SU-DHL-6 (cell line): Measurements from ENCODE around the gene HCAR3.

Experiments
- H2AFZ ChIP-seq: fragments of 200-600 bp; sonication (generic); 2 replicates; pipeline ENCODE4 v1.6.1; 2014; ENCODE audit warnings: low read depth, mild to moderate bottlenecking, moderate library complexity, mixed read lengths, antibody characterized with exemption, low read length; ENCODE audit not compliant: severe bottlenecking
- H3F3A ChIP-seq: fragments of 200-600 bp; shearing (Covaris generic); 2 replicates; pipeline ENCODE4 v1.6.0; 2016; ENCODE audit warnings: antibody characterized with exemption, mild to moderate bottlenecking; ENCODE audit not compliant: insufficient read depth
- H3K27ac ChIP-seq: fragments of 200-600 bp; sonication (generic); 2 replicates; pipeline ENCODE4 v1.5.1; 2016; ENCODE audit warnings: low read depth, mild to moderate bottlenecking, low read length, moderate library complexity, mixed read lengths
- H3K27me3 ChIP-seq: fragments of 200-600 bp; sonication (generic), shearing (Covaris generic); 2 replicates; pipeline ENCODE4 v1.6.0; 2014; ENCODE audit warnings: mild to moderate bottlenecking, low read length
- H3K36me3 ChIP-seq: fragments of 200-600 bp; sonication (generic); 2 replicates; pipeline ENCODE4 v1.6.1; 2014; ENCODE audit warnings: mild to moderate bottlenecking, low read length, mixed read lengths
- H3K4me2 ChIP-seq: fragments of 300-600, 200-600 bp; shearing (Covaris generic), sonication (generic); 2 replicates; pipeline ENCODE4 v1.6.0; 2014; ENCODE audit warnings: low read length, low read depth, mild to moderate bottlenecking; ENCODE audit not compliant: poor library complexity, severe bottlenecking
- H3K4me3 ChIP-seq: fragments of 200-600 bp; sonication (generic); 2 replicates; pipeline ENCODE4 v1.5.1; 2014; ENCODE audit warnings: antibody characterized with exemption, low read length, mild to moderate bottlenecking, mixed read lengths; ENCODE audit not compliant: insufficient read depth, poor library complexity, severe bottlenecking
- H3K79me2 ChIP-seq: fragments of 200-600 bp; sonication (generic); 2 replicates; pipeline ENCODE4 v1.6.1; 2014; ENCODE audit warnings: mild to moderate bottlenecking, low read length, moderate library complexity; ENCODE audit not compliant: insufficient read depth
- H3K9ac ChIP-seq: fragments of 200-600 bp; sonication (generic); 2 replicates; pipeline ENCODE4 v1.7.0; 2014; ENCODE audit warnings: mild to moderate bottlenecking, low read length
- H3K9me2 ChIP-seq: fragments of 200-600 bp; sonication (generic); replicated peaks from 2 replicates; pipeline ENCODE4 v1.6.1; 2014; ENCODE audit warnings: low read length; ENCODE audit not compliant: insufficient read depth
- H3K9me3 ChIP-seq: fragments of 200-600 bp; sonication (generic); 2 replicates; pipeline ENCODE4 v1.6.1; 2014; ENCODE audit warnings: low read length, mixed read lengths; ENCODE audit not compliant: insufficient read depth
- H4K20me1 ChIP-seq: fragments of 200-600 bp; sonication (generic); 2 replicates; pipeline ENCODE4 v1.6.1; 2014; ENCODE audit warnings: low read depth, mild to moderate bottlenecking, antibody characterized with exemption, low read length, moderate library complexity, mixed read lengths
- CTCF ChIP-seq: fragments of 200-600 bp; sonication (generic); IDR thresholded peaks from one replicate; pipeline ENCODE4 v1.5.1; 2017; ENCODE audit warnings: antibody characterized with exemption, mild to moderate bottlenecking, low read length, moderate library complexity; ENCODE audit not compliant: insufficient read depth, poor library complexity, severe bottlenecking
- EZH2phosphoT487 ChIP-seq: fragments of 200-600 bp; sonication (generic), shearing (Covaris generic); conservative IDR thresholded peaks from 2 replicates; pipeline ENCODE4 v1.6.1; 2018; ENCODE audit warnings: mild to moderate bottlenecking, antibody characterized with exemption, low read length, moderate library complexity, mixed read lengths

The HCAR3 gene

GRCh38 chr12:122691566-122691965 lies 25.0 kb downstream of the HCAR3 start:
- Histone ChIP-seq H3F3A (no peaks in the 10 kb centered on the region), H4K20me1 (no peaks in the 10 kb centered on the region), H3K9me2 (no peaks in the 10 kb centered on the region), H3K27ac (no peak overlapping the region), H3K27me3 (no peaks in the 10 kb centered on the region), H3K9me3 (no peaks in the 10 kb centered on the region), H3K9ac (no peak overlapping the region), H3K36me3 (no peaks in the 10 kb centered on the region), H2AFZ (no peak overlapping the region), H3K79me2 (no peaks in the 10 kb centered on the region), H3K4me2 (no peak overlapping the region), H3K4me3 (no peak overlapping the region)
- no peak for TF ChIP-seq CTCF
- no peak for TF ChIP-seq EZH2phosphoT487

- H3F3A ChIP-seq: no peaks in the 10 kb centered on the region
- TF ChIP-seq CTCF (no peak), EZH2phosphoT487 (no peak)
- no peak overlapping the region for H3K27ac ChIP-seq
- H3K79me2 ChIP-seq: no peaks in the 10 kb centered on the region
- H4K20me1 ChIP-seq: no peaks in the 10 kb centered on the region
- H3K9me2 ChIP-seq: no peaks in the 10 kb centered on the region
- no peak overlapping the region for H2AFZ ChIP-seq
- no peaks in the 10 kb centered on the region for H3K36me3 ChIP-seq
- H3K9ac ChIP-seq: no peak overlapping the region
- H3K9me3 ChIP-seq: no peaks in the 10 kb centered on the region
- H3K4me3 ChIP-seq: no peak overlapping the region
- H3K4me2 ChIP-seq: no peak overlapping the region
- H3K27me3 ChIP-seq: no peaks in the 10 kb centered on the region
Observed at GRCh38 chr12:122688291-122688690, 28.3 kb downstream of the HCAR3 start.

GRCh38 chr12:122687086-122687485 lies 29.5 kb downstream of the HCAR3 start:
- H3K9me3 ChIP-seq: no peaks in the 10 kb centered on the region
- H3K27me3 ChIP-seq: no peaks in the 10 kb centered on the region
- no peak for TF ChIP-seq CTCF
- no peak for TF ChIP-seq EZH2phosphoT487
- no peaks in the 10 kb centered on the region for H4K20me1 ChIP-seq
- no peaks in the 10 kb centered on the region for H3K36me3 ChIP-seq
- H3K4me2 ChIP-seq: no peak overlapping the region
- H3K27ac ChIP-seq: no peak overlapping the region
- H3K9me2 ChIP-seq: no peaks in the 10 kb centered on the region
- H3K4me3 ChIP-seq: no peak overlapping the region
- no peaks in the 10 kb centered on the region for H3K79me2 ChIP-seq
- H3K9ac ChIP-seq: no peak overlapping the region
- no peak overlapping the region for H2AFZ ChIP-seq
- no peaks in the 10 kb centered on the region for H3F3A ChIP-seq

- no peaks in the 10 kb centered on the region for H3K36me3 ChIP-seq
- H3F3A ChIP-seq: no peaks in the 10 kb centered on the region
- no peak overlapping the region for H3K4me2 ChIP-seq
- no peak overlapping the region for H3K4me3 ChIP-seq
- no peaks in the 10 kb centered on the region for H3K79me2 ChIP-seq
- no peak overlapping the region for H3K9ac ChIP-seq
- H2AFZ ChIP-seq: no peak overlapping the region
- H4K20me1 ChIP-seq: no peaks in the 10 kb centered on the region
- no peak overlapping the region for H3K27ac ChIP-seq
- H3K9me2 ChIP-seq: no peaks in the 10 kb centered on the region
- TF ChIP-seq EZH2phosphoT487 (no peak), CTCF (no peak)
- no peaks in the 10 kb centered on the region for H3K9me3 ChIP-seq
- no peaks in the 10 kb centered on the region for H3K27me3 ChIP-seq
Observed at GRCh38 chr12:122686538-122686937, 30.1 kb downstream of the HCAR3 start.
